Cardiac fibroblast (primary cell): ENCODE measurements around the gene BLM.

Experiments used
- DNase-seq, 2 donors: peaks; one replicate each; pipeline versions ENCODE4 v3.0.0 to v3.0.0-alpha.2; 2010; ENCODE audit warnings: low read depth in 2 of 2
- H3K4me3 ChIP-seq, 2 donors: replicated peaks in 1 of 2; 1 replicate in 1 of 2; 2 replicates in 1 of 2; pipeline ENCODE4 v1.5.1; 2011; ENCODE audit warnings: low read depth in 2 of 2, low read length in 2 of 2, mild to moderate bottlenecking in 2 of 2, moderate library complexity in 1 of 2
- CTCF ChIP-seq: IDR thresholded peaks from one replicate; pipeline ENCODE4 v1.5.1; 2011; ENCODE audit warnings: low read depth, mild to moderate bottlenecking, low read length, inconsistent platforms

Gene BLM

GRCh38 chr15:90706394-90707327 is 10.5 kb upstream of the BLM start:
- H3K4me3 ChIP-seq, result no peak overlapping the region
- TF ChIP-seq CTCF, result no peak
- DNase-seq, result no peak

- TF ChIP-seq CTCF, result no peak
- H3K4me3 ChIP-seq, result no peak overlapping the region
- DNase-seq, result no peak
Measured at GRCh38 chr15:90707489-90707888, 9.7 kb upstream of the BLM start.

- no peak for TF ChIP-seq CTCF
- H3K4me3 ChIP-seq, result no peak overlapping the region
- no peak for DNase-seq
Measured at GRCh38 chr15:90708516-90708915, 8.6 kb upstream of the BLM start.

GRCh38 chr15:90709278-90709677 is 7.9 kb upstream of the BLM start:
- DNase-seq, result no peak
- no peak for TF ChIP-seq CTCF

GRCh38 chr15:90710436-90711027 is 6.6 kb upstream of the BLM start:
- DNase-seq, result peak; percentile 5 to 13
- TF ChIP-seq CTCF, result no peak
- no peak overlapping the region for H3K4me3 ChIP-seq

More at GRCh38 chr15:90709278-90709677, 7.9 kb upstream of the BLM start:
- no peak overlapping the region for H3K4me3 ChIP-seq

GRCh38 chr15:90711418-90711824 is 5.7 kb upstream of the BLM start:
- no peak for TF ChIP-seq CTCF
- H3K4me3 ChIP-seq, result no peak overlapping the region
- DNase-seq, result no peak
